HG03565 (cell line): ENCODE measurements around the gene NKD1.

Experiments used
- ATAC-seq: cut with Tn5 transposase; IDR thresholded peaks from one replicate; pipeline ENCODE4 v1.9.1; 2021; ENCODE audit warnings: mild to moderate bottlenecking, moderate library complexity; ENCODE audit not compliant: unreplicated experiment

NKD1 gene

GRCh38 chr16:50684823-50685461 is 136.7 kb downstream of the NKD1 start:
- ATAC-seq: no peak

GRCh38 chr16:50685462-50686063 is 137.4 kb downstream of the NKD1 start:
- no peak for ATAC-seq

- ATAC-seq: no peak
These were observed 139.9 kb downstream of the NKD1 start for GRCh38 chr16:50688083-50688482.

- ATAC-seq: no peak
These were observed 140.7 kb downstream of the NKD1 start for GRCh38 chr16:50688867-50689266.

GRCh38 chr16:50690177-50690576 is 142.0 kb downstream of the NKD1 start:
- peak; percentile 41 for ATAC-seq

GRCh38 chr16:50692644-50692998 is 144.4 kb downstream of the NKD1 start:
- ATAC-seq: no peak

GRCh38 chr16:50692999-50693781 is 145.0 kb downstream of the NKD1 start, which contains the start of gene NOD2:
Gene NOD2, plus strand, starts transcription at chr16:50693606. Its CDS starts 5,890 bp downstream, at chr16:50699496.
- no peak for ATAC-seq

GRCh38 chr16:50694206-50694605 is 146.0 kb downstream of the NKD1 start:
- no peak for ATAC-seq

- ATAC-seq: no peak
These were observed 147.1 kb downstream of the NKD1 start for GRCh38 chr16:50695017-50696000.

- no peak for ATAC-seq
These were observed 147.9 kb downstream of the NKD1 start for GRCh38 chr16:50696126-50696525.

- ATAC-seq: peak; percentile 56
These were observed 148.6 kb downstream of the NKD1 start for GRCh38 chr16:50696575-50697420.

- no peak for ATAC-seq
These were observed 149.2 kb downstream of the NKD1 start for GRCh38 chr16:50697421-50697715.

GRCh38 chr16:50697881-50698767 is 149.9 kb downstream of the NKD1 start:
- ATAC-seq: peak; percentile 32
